HG02642 (cell line): Measurements from ENCODE around the gene OR8B8.
"Not testable (repeated sequence)": the region's sequence is repeated elsewhere in the genome, so short reads cannot be mapped to it uniquely, and the experiment has no call there.

Experiments
- ATAC-seq: cut with Tn5 transposase; IDR thresholded peaks from one replicate; pipeline ENCODE4 v1.9.1; 2021; ENCODE audit warnings: mild to moderate bottlenecking; ENCODE audit not compliant: unreplicated experiment, poor library complexity

OR8B8 gene

DNA sequence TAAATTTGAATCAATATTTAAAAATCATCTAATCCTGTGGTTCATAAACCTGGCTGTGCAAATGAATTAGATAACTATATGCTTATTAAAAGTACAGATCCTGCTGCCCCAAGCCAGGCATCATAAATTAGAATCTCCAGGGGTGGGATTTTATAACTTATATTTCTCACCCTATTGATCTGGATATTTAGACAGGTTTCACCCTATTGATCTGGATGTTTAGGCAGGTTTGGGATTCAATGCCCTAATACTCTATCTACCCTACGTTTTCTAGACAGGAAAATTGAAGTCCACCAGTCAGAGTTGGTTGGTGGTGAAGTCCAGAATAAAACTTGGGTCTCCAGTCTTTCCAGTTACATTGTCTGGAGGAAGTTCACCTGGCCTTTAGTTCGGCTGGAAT is 2.6 kb downstream of the OR8B8 start:
- ATAC-seq, result no peak

DNA sequence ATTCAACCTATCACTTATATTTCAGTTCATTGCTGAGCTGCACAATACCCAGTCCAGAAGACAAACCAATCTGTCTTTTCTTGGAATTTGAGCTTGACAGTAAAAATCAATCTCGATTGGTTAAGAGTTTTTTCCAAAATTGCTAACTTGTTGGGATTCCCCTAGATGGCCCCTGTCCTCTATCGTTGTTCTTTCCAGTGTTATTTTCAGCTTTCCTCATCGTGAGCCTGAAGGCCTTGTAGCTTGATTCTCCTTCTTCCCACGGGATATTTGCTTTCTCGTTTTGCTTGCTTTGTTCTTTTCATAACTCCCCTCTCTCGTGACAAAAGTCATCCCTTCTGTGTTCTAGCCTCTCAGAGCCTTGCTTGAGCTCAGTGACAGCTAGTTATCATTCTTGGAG is 3.1 kb downstream of the OR8B8 start:
- ATAC-seq, result no peak

DNA sequence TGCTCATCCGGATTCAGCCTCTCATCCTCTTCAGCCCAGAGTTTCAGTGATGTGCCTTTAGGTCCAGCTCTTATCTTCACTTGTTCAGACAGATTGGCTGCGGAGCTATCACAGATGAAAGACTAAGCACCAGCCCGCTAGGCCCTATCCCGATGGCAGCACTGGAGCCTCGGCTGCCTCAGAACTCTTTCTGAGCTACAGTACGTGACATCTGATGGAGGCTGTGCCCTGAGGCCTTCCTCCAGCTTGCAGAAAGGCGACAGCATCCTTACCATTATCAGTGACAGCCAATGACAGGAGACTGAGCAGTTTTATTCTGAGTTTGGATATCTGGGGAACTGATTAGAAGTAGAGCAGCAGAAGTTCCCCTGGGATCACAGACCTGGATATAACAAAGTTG is 4.0 kb downstream of the OR8B8 start:
- ATAC-seq, result no peak

DNA sequence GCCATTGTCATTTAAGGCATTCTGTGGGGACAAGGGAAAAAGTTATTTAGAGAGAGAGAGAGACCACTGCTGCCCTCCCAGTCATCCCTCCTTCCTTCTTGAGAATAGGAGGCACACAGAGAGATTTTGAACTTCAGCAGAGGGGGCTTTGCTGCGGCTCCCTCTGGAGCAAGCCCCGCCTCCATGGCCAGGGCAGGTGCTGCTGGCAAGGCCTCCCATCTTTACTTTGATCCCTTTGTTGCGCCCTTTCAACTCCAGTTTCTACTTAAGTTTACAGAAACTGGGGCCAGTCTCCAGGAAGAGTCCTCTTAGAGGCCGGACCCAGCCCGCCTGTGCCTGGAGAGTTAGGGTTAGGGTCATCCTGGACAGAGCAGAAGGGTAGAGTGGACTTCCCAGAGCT is 4.4 kb downstream of the OR8B8 start:
- ATAC-seq, result no peak

DNA sequence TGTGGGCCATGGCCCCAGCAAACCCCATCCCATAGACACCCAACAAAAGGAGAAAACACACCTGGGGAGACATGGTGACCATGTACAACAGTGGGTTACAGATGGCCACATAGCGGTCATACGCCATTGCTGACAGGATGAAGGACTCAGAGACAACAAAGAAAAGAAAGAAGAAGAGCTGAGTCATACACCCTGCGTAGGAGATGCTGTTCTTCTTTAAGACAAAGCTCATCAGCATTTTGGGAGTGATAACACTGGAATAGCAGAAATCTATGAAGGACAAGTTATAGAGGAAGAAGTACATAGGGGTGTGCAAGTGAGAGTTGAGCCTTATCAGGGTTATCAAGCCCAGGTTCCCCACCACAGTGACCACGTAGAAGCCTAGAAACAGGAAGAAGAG is 4.9 kb downstream of the OR8B8 start:
- ATAC-seq, result no peak

DNA sequence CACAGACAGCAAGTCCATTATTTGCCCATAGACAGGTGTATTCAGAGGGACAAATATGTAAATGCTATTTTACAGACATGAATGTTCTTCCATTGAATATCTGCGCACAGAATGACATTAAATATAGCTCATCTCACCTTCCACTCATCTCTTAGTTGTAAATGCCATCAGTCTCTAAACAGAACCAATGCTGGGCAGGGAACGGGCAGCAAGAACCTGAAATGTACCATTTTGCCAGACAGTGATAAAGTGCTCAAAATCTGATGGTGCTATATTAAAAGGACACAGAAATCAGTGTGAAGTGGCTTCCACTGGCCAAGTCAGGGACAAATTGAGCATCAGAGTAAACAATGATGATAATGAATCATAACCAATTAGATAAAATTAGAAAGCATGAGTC is 10.8 kb downstream of the OR8B8 start:
- no peak for ATAC-seq

DNA sequence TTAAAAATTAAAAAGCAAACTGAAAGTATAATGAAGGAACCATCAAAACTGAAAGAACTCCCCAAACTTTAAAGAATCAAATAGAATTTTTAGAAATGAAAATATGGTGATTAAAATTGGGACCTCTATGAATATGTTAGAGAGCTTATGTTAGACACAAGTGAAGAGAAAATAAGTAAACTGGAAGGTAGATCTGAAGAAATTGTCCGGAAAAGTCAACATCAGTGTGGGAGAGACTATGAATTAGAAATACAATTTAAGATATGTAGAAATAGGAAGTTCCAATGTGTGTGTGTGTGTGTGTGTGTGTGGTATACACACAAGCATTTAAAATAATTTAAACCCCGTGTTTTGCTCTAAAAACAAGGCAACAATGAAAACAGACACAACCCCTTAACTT is 15.9 kb downstream of the OR8B8 start:
- no peak for ATAC-seq

DNA sequence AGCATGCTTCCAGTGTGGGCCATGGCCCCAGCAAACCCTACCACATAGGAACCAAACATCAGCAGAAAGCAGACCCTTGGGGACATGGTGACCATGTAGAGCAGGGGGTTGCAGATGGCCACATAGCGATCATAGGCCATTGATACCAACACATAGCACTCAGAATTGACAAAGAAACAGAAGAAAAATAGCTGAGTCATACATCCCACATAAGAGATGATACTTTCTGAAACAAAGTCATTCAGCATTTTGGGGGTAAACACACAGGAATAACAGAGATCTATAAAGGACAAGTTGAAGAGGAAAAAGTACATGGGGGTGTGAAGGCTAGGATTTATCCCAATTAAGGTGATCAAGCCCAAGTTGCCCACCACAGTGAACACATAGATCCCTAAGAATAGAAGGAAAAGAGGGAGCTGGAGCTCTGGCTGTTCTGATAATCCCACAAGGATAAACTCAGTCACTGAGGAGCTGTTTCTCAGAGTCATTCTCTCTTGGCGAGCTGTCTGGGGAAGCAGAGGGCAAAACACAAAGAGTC is 21.0 kb downstream of the OR8B8 start, which contains the start of gene OR8B4:
TSS of gene OR8B4 (minus strand) at position 488 of the 538 bp plus-strand sequence. CDS start at position 488, 0 bp downstream.
- ATAC-seq, result no peak

DNA sequence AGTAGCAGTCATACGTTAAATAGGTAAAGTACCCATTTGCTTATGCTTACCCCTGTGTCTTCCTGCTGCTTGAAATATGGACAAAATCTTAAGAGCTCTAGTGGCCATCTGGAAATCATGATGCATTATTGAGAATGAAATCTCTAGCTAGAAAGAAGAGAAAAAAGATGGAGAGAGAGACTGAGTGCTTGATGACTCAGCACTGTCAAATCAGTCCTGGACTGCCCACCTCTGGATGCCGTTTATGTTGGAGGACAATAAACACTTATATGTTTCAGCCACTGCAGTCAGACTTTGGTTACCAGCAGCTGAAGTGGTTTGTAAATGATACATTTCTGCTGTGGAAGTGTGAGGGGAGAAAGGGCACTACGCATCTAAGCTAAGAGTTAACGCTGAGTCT is 24.5 kb downstream of the OR8B8 start:
- no peak for ATAC-seq

DNA sequence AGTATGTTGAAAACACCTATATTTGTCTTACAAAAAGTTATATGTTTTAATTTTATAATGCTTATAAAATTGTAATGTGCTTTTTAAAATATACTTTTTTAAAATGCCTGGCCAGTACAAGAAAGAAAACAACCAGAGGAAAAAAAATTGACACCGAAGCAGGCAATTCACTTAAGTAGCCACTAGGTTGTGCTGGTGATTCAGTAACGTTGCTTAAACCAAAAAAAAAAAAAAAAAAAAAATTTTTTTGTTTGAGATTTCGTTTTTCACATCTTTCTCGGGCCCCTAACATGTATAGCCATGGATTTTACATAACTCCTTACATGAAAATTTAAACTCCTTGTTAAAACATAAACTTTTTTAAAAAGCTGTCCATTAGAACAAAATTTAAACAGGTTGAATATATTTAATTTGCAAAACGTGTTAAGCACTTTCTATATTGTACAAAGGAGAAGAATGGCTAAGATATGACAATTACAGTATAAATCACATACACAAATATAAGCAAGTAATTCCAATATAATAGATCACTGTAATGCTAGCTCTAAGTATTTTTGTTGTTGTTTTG is 30.1 kb downstream of the OR8B8 start:
- no peak for ATAC-seq

DNA sequence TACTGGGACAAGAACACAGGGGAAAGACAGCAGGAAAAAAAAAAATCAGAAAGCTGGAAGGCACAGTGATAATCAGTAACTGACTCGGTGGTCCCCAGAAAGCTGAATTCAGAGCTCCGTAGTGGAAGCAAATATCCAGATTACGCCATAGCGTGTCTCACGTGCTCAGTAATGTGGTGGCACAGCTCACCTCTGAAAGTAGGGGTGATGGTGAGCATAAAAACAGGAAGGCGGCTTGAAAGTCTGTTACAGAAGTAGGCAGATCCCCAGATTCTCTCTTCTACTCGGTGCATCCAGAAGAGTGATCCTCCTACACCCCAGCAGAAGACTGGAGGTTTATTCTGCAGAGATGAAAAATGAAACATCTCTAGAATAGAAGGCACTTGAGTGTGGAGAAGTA is 35.6 kb downstream of the OR8B8 start:
- no peak for ATAC-seq

DNA sequence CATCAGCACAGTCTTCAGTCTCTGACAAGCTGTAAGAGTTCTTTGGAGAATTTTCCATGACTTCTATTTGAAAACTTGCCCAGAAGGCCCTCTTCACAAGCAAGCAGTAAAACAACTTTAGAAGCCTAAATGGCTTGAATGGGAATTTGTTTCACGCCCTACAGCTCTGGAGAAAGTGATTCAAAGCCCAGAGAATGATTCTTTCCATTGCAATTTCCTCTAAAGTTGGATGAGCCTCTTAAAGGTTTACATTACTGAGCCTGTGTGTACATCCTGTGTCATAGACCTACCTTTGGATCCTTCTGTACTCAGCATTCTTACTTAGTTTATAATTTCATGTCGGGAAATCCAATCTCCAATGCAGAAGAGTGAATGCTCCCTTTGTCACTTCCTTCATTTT is 39.9 kb downstream of the OR8B8 start:
- no peak for ATAC-seq

DNA sequence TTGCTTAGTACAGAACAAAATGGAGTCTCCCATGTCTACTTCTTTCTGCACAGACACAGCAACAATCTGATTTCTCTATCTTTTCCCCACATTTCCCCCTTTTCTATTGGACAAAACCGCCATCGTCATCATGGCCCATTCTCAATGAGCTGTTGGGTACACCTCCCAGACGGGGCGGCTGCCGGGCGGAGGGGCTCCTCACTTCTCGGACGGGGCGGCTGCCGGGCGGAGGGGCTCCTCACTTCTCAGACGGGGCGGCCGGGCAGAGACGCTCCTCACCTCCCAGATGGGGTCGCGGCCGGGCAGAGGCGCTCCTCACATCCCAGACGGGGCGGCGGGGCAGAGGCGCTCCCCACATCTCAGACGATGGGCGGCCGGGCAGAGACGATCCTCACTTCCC is 42.3 kb downstream of the OR8B8 start:
- ATAC-seq, result not testable (repeated sequence)

DNA sequence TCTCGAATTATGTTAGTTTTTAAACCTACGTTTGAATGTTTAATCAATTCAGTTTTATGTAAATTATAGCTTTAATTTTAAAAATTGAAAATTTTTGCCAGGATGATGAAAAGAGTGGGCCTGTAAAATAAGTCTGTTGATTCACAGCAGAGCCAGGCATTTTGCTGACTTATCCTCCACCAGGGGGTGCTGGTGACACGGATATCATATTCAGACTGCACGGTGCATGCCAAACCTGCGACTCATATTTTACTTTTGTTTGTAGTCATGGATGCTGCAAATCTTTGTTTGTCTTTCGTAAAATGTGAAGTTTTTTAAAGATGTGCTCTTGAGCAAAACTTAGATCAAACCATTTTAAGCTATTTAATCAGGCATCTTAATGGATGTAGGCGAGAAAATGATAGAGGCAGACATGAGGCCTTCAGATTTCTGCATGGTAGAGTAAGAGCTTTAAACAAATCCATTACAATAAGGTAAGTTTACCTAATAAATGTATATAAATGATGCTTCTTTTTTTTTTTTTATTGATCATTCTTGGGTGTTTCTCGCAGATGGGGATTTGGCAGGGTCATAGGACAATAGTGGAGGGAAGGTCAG is 43.1 kb downstream of the OR8B8 start:
- peak; percentile 81 for ATAC-seq

DNA sequence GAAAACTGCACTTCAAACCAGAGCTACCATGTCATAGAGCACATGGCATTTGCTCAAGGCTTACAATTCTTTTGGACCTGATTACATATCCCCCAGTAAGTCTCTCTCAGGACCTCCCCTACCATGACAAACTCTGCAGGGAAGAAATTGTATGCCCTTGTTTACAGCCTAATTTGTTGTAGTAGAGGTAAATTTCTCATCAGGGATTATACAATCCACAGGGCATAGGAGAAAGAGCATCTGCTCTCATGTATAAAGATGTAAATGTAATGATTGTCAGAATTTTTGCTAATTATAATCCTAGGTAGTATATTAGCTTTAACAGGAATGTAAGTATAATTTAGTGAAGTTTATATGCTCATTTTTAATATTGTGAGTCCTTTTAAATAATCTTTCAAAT is 46.6 kb downstream of the OR8B8 start, which contains the start of gene OR8B3:
TSS of gene OR8B3 (minus strand) at position 101 of the 400 bp plus-strand sequence. CDS start 1,673 bp downstream, outside the sequence.
- no peak for ATAC-seq

DNA sequence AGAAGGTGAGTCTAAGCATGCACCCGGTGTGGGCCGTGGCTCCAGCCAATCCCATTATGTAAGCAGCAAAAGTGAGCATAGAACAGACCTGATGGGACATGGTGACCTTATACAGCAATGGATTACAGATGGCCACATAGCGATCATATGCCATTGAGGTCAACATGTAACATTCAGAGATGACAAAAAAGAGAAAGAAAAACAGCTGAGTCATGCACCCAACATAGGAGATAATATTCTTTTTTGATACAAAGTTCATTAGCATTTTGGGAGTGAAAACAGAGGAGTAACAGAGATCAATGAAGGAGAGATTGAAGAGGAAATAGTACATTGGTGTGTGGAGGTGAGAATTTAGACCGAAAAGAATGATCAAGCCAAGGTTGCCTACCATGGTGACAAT is 48.6 kb downstream of the OR8B8 start:
- ATAC-seq, result not testable (repeated sequence)

DNA sequence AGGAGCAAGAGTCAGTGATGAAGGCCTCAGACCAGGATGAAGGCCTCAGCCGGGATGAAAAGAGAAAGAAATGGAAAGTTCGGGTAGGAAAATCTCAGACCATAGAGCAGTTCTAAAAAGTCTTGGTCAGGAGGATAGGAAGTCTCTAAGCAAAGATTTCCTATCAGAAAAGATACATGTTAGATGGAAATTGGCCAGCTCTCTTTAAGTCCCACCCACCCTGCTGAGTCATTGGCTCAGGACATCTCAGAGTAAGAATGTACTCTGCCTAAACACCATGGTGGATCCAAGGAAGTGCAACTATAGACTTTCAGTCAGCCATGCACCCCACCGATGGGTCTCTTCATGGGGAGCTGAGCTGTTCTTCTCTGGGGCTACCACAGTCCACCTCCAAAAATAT is 51.1 kb downstream of the OR8B8 start:
- no peak for ATAC-seq
